GM23338 (cell line): ENCODE results near the gene LPXN.

Experiments used
- CTCF ChIP-seq, 2 experiments: fragments of 200-600 bp in 1 of 2; sonication (generic) in 1 of 2; conservative IDR thresholded peaks; 2 replicates each; pipeline versions ENCODE4 v1.5.1 to v1.6.1; 2016 to 2017; ENCODE audit warnings: antibody characterized with exemption in 2 of 2, low read depth in 2 of 2, mild to moderate bottlenecking in 2 of 2, moderate library complexity in 1 of 2
- EZH2 ChIP-seq: fragments of 200-600 bp; sonication (generic); IDR thresholded peaks from one replicate; pipeline ENCODE4 v1.8.0; 2017; ENCODE audit warnings: antibody characterized with exemption, mild to moderate bottlenecking, low read depth; ENCODE audit not compliant: unreplicated experiment
- JUNB ChIP-seq: IDR thresholded peaks from one replicate; pipeline ENCODE4 v1.6.1; 2016; ENCODE audit warnings: antibody characterized with exemption; ENCODE audit not compliant: unreplicated experiment
- POLR2AphosphoS5 ChIP-seq: IDR thresholded peaks from 2 replicates; pipeline ENCODE4 v1.6.1; 2016; ENCODE audit warnings: antibody characterized with exemption, low read depth
- TF ChIP-seq, protein P1 (sequence below): IDR thresholded peaks from one replicate; pipeline ENCODE4 v1.6.1; 2018; ENCODE audit warnings: antibody characterized with exemption; ENCODE audit not compliant: unreplicated experiment

DNA sequence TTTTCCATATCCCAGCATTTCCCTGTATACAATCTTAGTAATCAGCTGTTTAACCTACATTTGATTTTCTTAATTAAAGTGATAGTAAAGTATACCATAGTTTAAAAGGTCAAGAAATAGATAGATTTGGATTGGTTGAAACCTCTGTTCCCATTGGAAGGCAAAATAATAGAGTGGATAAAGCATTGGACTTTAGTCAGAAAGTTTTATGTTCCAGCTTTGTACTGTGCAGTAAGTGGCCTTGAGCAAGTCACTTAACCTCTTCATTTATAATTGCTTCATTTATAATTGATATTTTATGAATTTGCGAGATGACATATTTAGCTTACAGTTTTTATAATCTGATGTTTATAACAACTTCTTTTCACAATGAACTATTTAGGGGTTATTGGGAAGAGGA is 6.8 kb upstream of the LPXN start:
- TF ChIP-seq CTCF (conservative IDR thresholded peaks at IDR 0.05; ENCODE audit: low read depth in 2 of 2) (no peak), POLR2AphosphoS5 (no peak), JUNB (no peak), EZH2 (no peak)
- TF ChIP-seq, protein P1, sequence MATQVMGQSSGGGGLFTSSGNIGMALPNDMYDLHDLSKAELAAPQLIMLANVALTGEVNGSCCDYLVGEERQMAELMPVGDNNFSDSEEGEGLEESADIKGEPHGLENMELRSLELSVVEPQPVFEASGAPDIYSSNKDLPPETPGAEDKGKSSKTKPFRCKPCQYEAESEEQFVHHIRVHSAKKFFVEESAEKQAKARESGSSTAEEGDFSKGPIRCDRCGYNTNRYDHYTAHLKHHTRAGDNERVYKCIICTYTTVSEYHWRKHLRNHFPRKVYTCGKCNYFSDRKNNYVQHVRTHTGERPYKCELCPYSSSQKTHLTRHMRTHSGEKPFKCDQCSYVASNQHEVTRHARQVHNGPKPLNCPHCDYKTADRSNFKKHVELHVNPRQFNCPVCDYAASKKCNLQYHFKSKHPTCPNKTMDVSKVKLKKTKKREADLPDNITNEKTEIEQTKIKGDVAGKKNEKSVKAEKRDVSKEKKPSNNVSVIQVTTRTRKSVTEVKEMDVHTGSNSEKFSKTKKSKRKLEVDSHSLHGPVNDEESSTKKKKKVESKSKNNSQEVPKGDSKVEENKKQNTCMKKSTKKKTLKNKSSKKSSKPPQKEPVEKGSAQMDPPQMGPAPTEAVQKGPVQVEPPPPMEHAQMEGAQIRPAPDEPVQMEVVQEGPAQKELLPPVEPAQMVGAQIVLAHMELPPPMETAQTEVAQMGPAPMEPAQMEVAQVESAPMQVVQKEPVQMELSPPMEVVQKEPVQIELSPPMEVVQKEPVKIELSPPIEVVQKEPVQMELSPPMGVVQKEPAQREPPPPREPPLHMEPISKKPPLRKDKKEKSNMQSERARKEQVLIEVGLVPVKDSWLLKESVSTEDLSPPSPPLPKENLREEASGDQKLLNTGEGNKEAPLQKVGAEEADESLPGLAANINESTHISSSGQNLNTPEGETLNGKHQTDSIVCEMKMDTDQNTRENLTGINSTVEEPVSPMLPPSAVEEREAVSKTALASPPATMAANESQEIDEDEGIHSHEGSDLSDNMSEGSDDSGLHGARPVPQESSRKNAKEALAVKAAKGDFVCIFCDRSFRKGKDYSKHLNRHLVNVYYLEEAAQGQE: no peak
